Common myeloid progenitor, CD34-positive (primary cell): ENCODE measurements around the gene ROM1. TPM values are rescaled to one million over a fixed set of nuclear protein-coding genes. Genes with fewer than 3 reads are reported as not detected.
"Not testable (repeated sequence)": the region's sequence is repeated elsewhere in the genome, so short reads cannot be mapped to it uniquely, and the experiment has no call there.

ENCODE experiments used
- CTCF ChIA-PET: fragments of 350-600 bp; sonication (Branson Sonifier 250); formaldehyde crosslinking; loops from one replicate; lab custom pipeline; 2021; ENCODE audit warnings: antibody characterized with exemption; lab: Charles Lee
- POLR2A ChIA-PET: fragments of 350-600 bp; sonication (Branson Sonifier 250); formaldehyde crosslinking; loops from one replicate; lab custom pipeline; 2021; ENCODE audit warnings: antibody characterized with exemption; lab: Charles Lee
- DNase-seq, 3 donors: peaks; one replicate each; pipeline versions ENCODE4 v3.0.0 to v3.0.0-alpha.2; 2013
- H3K27ac ChIP-seq, 2 experiments: 1 replicate in 1 of 2; 2 replicates in 1 of 2; pipeline ENCODE4 v1.7.0; 2013; ENCODE audit warnings: inconsistent platforms in 2 of 2, low read length in 2 of 2, mild to moderate bottlenecking in 2 of 2, low read depth in 1 of 2, moderate library complexity in 1 of 2; ENCODE audit not compliant: severe bottlenecking in 2 of 2, insufficient read depth in 1 of 2, poor library complexity in 1 of 2
- H3K27me3 ChIP-seq, 5 experiments: replicated peaks in 2 of 5; 1 replicate in 3 of 5; 2 replicates in 2 of 5; pipeline versions ENCODE4 v1.6.1 to v1.7.0; 2013; ENCODE audit warnings: low read length in 4 of 5, mild to moderate bottlenecking in 2 of 5, moderate library complexity in 2 of 5, inconsistent platforms in 1 of 5; ENCODE audit not compliant: insufficient read depth in 5 of 5, control insufficient read depth in 4 of 5
- H3K36me3 ChIP-seq, 4 experiments: 1 replicate in 2 of 4; 2 replicates in 2 of 4; pipeline versions ENCODE4 v1.6.1 to v1.7.0; 2013; ENCODE audit warnings: low read length in 3 of 4, control low read depth in 1 of 4, mild to moderate bottlenecking in 1 of 4; ENCODE audit not compliant: control insufficient read depth in 4 of 4, insufficient read depth in 4 of 4
- H3K4me1 ChIP-seq, 4 experiments: 1 replicate in 3 of 4; 2 replicates in 1 of 4; pipeline versions ENCODE4 v1.6.1 to v1.7.1; 2013; ENCODE audit warnings: low read length in 3 of 4, mild to moderate bottlenecking in 3 of 4, control low read depth in 1 of 4, inconsistent platforms in 1 of 4, moderate library complexity in 1 of 4; ENCODE audit not compliant: control insufficient read depth in 4 of 4, insufficient read depth in 4 of 4; ENCODE audit errors: control extremely low read depth in 1 of 4
- H3K4me3 ChIP-seq, 7 experiments: 1 replicate in 4 of 7; 2 replicates in 3 of 7; pipeline versions ENCODE4 v1.5.1 to v1.7.0; 2013; ENCODE audit warnings: mild to moderate bottlenecking in 7 of 7, low read length in 6 of 7, moderate library complexity in 6 of 7, inconsistent platforms in 2 of 7, low read depth in 2 of 7, control low read depth in 1 of 7; ENCODE audit not compliant: insufficient read depth in 4 of 7, control insufficient read depth in 1 of 7; ENCODE audit errors: extremely low read depth in 1 of 7
- H3K9me3 ChIP-seq, 5 experiments: 1 replicate in 4 of 5; 2 replicates in 1 of 5; pipeline versions ENCODE4 v1.6.1 to v1.7.1; 2013; ENCODE audit warnings: low read length in 4 of 5, mild to moderate bottlenecking in 2 of 5, inconsistent platforms in 1 of 5, low read depth in 1 of 5, moderate library complexity in 1 of 5; ENCODE audit not compliant: control insufficient read depth in 4 of 5, insufficient read depth in 2 of 5; ENCODE audit errors: control extremely low read depth in 1 of 5
- WGBS: methylation state at CpG from one replicate; pipeline ENCODE4 v1.1.5; 2013; ENCODE audit not compliant: insufficient coverage; 5-methylcytosine and 5-hydroxymethylcytosine counted together
- polyA plus RNA-seq: library from polyadenylated mRNA; unstranded; fragments of 120-200 nt; gene quantifications from one replicate; pipeline ENCODE4 v1.2.1, GENCODE V29; 2013

Gene ROM1
- polyA plus RNA-seq = 4.4 TPM

GRCh38 chr11:62612366-62613290 lies at the start of gene ROM1, which contains the start of gene EML3:
Gene ROM1, plus strand, starts transcription at chr11:62613257. Its CDS starts 25 bp downstream, at chr11:62613282.
Gene EML3, minus strand, starts transcription at chr11:62612775. Its CDS starts 318 bp downstream, at chr11:62612457.
- POLR2A ChIA-PET = interaction anchor here (0.7 to 3.4 kb wide), 5 partner anchors 9 to 229 kb away, joined by 3 to 10 read pairs (median 4); partner anchors contain the start of genes B3GAT3, C11orf98, CSKMT and MTA2
- H3K27ac ChIP-seq = peak within 1 kb of the TSS; percentile 46 to 87
- peaks cover 4 to 56% (median 34%) of the 10 kb centered on the region in 4 experiments for H3K36me3 ChIP-seq
- CTCF ChIA-PET = interaction anchor here (0.5 to 5.2 kb wide), 21 partner anchors 9 to 89 kb away, joined by 3 to 62 read pairs (median 4); partner anchors contain the start of genes B3GAT3, INTS5, LRRN4CL and MTA2
- H3K4me3 ChIP-seq = peak within 1 kb of the TSS; percentile 52 to 94 (median 79)
- 2% methylated on average over 78 of the region's 91 CpGs for WGBS
- no peaks in the 10 kb centered on the region for H3K27me3 ChIP-seq
- peak; percentile 88 to 95 (median 94) for DNase-seq
- peaks cover 0 to 48% (median 34%) of the 10 kb centered on the region in 4 experiments for H3K4me1 ChIP-seq
- H3K9me3 ChIP-seq = no peaks in the 10 kb centered on the region

- Histone ChIP-seq H3K4me1 (peaks cover 4 to 8% (median 6%) of the 10 kb centered on the region in 4 experiments), H3K27me3 (no peaks in the 10 kb centered on the region), H3K9me3 (no peaks in the 10 kb centered on the region), H3K27ac (no peak overlapping the region), H3K36me3 (peaks cover 18 to 80% (median 56%) of the 10 kb centered on the region in 4 experiments), H3K4me3 (no peak overlapping the region)
- DNase-seq = no peak
- ChIA-PET POLR2A (interaction anchor here (1.3 kb wide), 1 partner anchor 8 kb away, joined by 3 read pairs; no protein-coding TSS in a partner anchor), CTCF (interaction anchor here (0.6 to 19.4 kb wide), 10 partner anchors 9 to 211 kb away, joined by 3 to 283 read pairs (median 4); partner anchors contain the start of genes AHNAK, EEF1G and TUT1)
- no CpG with 5 or more reads among the region's 5 CpGs for WGBS
Measured at GRCh38 chr11:62565100-62565802, 47.8 kb upstream of the ROM1 start.

- 97% methylated on average over 7 of the region's 8 CpGs for WGBS
- DNase-seq = no peak
- Histone ChIP-seq H3K9me3 (no peaks in the 10 kb centered on the region), H3K36me3 (peaks cover 18 to 81% (median 63%) of the 10 kb centered on the region in 4 experiments), H3K4me3 (no peak overlapping the region), H3K27ac (peak overlapping the region in 1 of 2 experiments; percentile 43), H3K4me1 (peaks cover 0 to 3% (median under 1%) of the 10 kb centered on the region in 4 experiments), H3K27me3 (no peaks in the 10 kb centered on the region)
- ChIA-PET POLR2A (interaction anchor here (1.3 kb wide), 1 partner anchor 9 kb away, joined by 3 read pairs; no protein-coding TSS in a partner anchor), CTCF (interaction anchor here (0.8 to 19.4 kb wide), 8 partner anchors 8 to 203 kb away, joined by 3 to 283 read pairs (median 4); partner anchors contain the start of genes AHNAK, EEF1G and TUT1)
Measured at GRCh38 chr11:62566247-62566646, 46.8 kb upstream of the ROM1 start.

- Histone ChIP-seq H3K27me3 (no peaks in the 10 kb centered on the region), H3K36me3 (peaks cover 19 to 83% (median 66%) of the 10 kb centered on the region in 4 experiments), H3K4me1 (peaks cover 0 to 12% (median 5%) of the 10 kb centered on the region in 4 experiments), H3K27ac (peak overlapping the region in 1 of 2 experiments; percentile 25), H3K4me3 (no peak overlapping the region), H3K9me3 (no peaks in the 10 kb centered on the region)
- ChIA-PET POLR2A (interaction anchor here (0.6 to 1.3 kb wide), 3 partner anchors 10 to 194 kb away, joined by 3 to 5 read pairs (median 3); no protein-coding TSS in a partner anchor), CTCF (interaction anchor here (0.8 to 19.4 kb wide), 9 partner anchors 8 to 174 kb away, joined by 3 to 283 read pairs (median 4); partner anchors contain the start of genes AHNAK and TUT1)
- DNase-seq = no peak
- WGBS = 93% methylated on average over 3 of the region's 8 CpGs
Measured at GRCh38 chr11:62567018-62567633, 45.9 kb upstream of the ROM1 start.

- Histone ChIP-seq H3K27ac (peak overlapping the region in 1 of 2 experiments; percentile 25), H3K4me1 (peaks cover 8 to 27% (median 18%) of the 10 kb centered on the region in 4 experiments), H3K9me3 (no peaks in the 10 kb centered on the region), H3K36me3 (peaks cover 13 to 72% (median 58%) of the 10 kb centered on the region in 4 experiments), H3K27me3 (no peaks in the 10 kb centered on the region), H3K4me3 (no peak overlapping the region)
- DNase-seq = no peak
- WGBS = no CpG with 5 or more reads among the region's 1 CpG
- ChIA-PET CTCF (interaction anchor here (0.6 to 4.5 kb wide), 8 partner anchors 8 to 174 kb away, joined by 3 to 36 read pairs (median 6); partner anchors contain the start of gene TUT1), POLR2A (no interaction called here)
Measured at GRCh38 chr11:62569611-62570010, 43.4 kb upstream of the ROM1 start.

- H3K36me3 ChIP-seq = peaks cover 12 to 67% (median 54%) of the 10 kb centered on the region in 4 experiments
Measured at GRCh38 chr11:62570903-62571302, 42.2 kb upstream of the ROM1 start.

More at GRCh38 chr11:62570903-62571302, 42.2 kb upstream of the ROM1 start:
- Histone ChIP-seq H3K27ac (peak overlapping the region in 1 of 2 experiments; percentile 43), H3K4me1 (peaks cover 10 to 38% (median 30%) of the 10 kb centered on the region in 4 experiments)
- H3K9me3 ChIP-seq, POLR2A ChIA-PET, H3K4me3 ChIP-seq, H3K27me3 ChIP-seq, DNase-seq: not testable (repeated sequence)
- CTCF ChIA-PET = interaction anchor here (0.7 to 4.5 kb wide), 7 partner anchors 9 to 149 kb away, joined by 3 to 36 read pairs (median 4); partner anchors contain the start of gene TUT1
- 95% methylated on average over 2 of the region's 5 CpGs for WGBS
